Tibial nerve (tissue), 4 donors: Measurements from ENCODE around the gene SAFB.
"Not testable (repeated sequence)": the region's sequence is repeated elsewhere in the genome, so short reads cannot be mapped to it uniquely, and the experiment has no call there.

Source experiments
- CTCF ChIP-seq, 5 experiments: fragments of 200-600 bp in 3 of 5; fragments of 450-650 bp in 2 of 5; sonication (generic) in 3 of 5; IDR thresholded peaks; one replicate each; pipeline ENCODE4 v1.5.1; 2016 to 2019; ENCODE audit warnings: antibody characterized with exemption in 5 of 5, mild to moderate bottlenecking in 3 of 5, moderate library complexity in 2 of 5
- EP300 ChIP-seq, 2 donors: sonication (generic); formaldehyde crosslinking; IDR thresholded peaks; one replicate each; pipeline ENCODE4 v1.6.1; 2017; ENCODE audit warnings: antibody characterized with exemption in 2 of 2, mild to moderate bottlenecking in 1 of 2
- POLR2A ChIP-seq, 2 donors: fragments of 450-650 bp; IDR thresholded peaks; one replicate each; pipeline ENCODE4 v1.6.1; 2017; ENCODE audit warnings: antibody characterized with exemption in 2 of 2, mild to moderate bottlenecking in 2 of 2, moderate library complexity in 2 of 2

- TF ChIP-seq CTCF, POLR2A, EP300 (IDR thresholded peaks at IDR 0.05): not testable (repeated sequence)
These were observed 79.1 kb downstream of the SAFB start for GRCh38 chr19:5702053-5702410.
